ENCODE results near the gene TBC1D20. TPM values are rescaled to one million over a fixed set of nuclear protein-coding genes. Genes with fewer than 3 reads are reported as not detected.

Gene TBC1D20
- total RNA-seq, 2 experiments from 2014 or later, result 15.7 to 16.1 TPM

GRCh38 chr20:438571-439469 lies 23.5 kb downstream of the TBC1D20 start:
- Histone ChIP-seq H3K27ac (ENCODE audit: low read depth in 1 of 2, low read length in 2 of 2) (no peak overlapping the region), H3K36me3 (ENCODE audit: insufficient read depth, low read length) (peaks cover 52% of the 10 kb centered on the region), H3K4me3 (ENCODE audit: low read length) (peak overlapping the region; percentile 37), H3K27me3 (ENCODE audit: control insufficient read depth in 1 of 2, insufficient read depth in 2 of 2, low read length in 2 of 2) (no peaks in the 10 kb centered on the region), H3K9me3 (ENCODE audit: control insufficient read depth in 1 of 2, insufficient read depth in 1 of 2, low read length in 2 of 2) (no peaks in the 10 kb centered on the region), H3K4me1 (ENCODE audit: insufficient read depth, low read length) (peaks cover 51% of the 10 kb centered on the region)
- CTCF ChIA-PET, result interaction anchor here (2.3 kb wide), 1 partner anchor 23 kb away, joined by 8 read pairs; the partner anchor contains the start of gene TBC1D20
- intact Hi-C loops (cut with DNase I, micrococcal nuclease), result loop anchor here (1.0 to 5.0 kb wide), 2 partner anchors 23 to 38 kb away; partner anchors contain the start of gene TBC1D20 (in 1 of the 2)
- POLR2A ChIA-PET, result interaction anchor here (0.8 to 3.2 kb wide), 15 partner anchors 9 to 105 kb away, joined by 3 to 31 read pairs (median 4); partner anchors contain the start of genes CSNK2A1, TBC1D20 and TRIB3
- Mint-ChIP-seq H3K9me3 (no peaks in the 10 kb centered on the region), H3K27ac (peak overlapping the region; percentile 49), H3K4me3 (peak overlapping the region; percentile 71), H3K4me1 (ENCODE audit: low read depth) (peaks cover 56% of the 10 kb centered on the region), H3K27me3 (no peaks in the 10 kb centered on the region), H3K36me3 (ENCODE audit: low read depth) (peaks cover 77% of the 10 kb centered on the region)
- DNase-seq (peak; percentile 28 to 86 (median 54)), ATAC-seq (ENCODE audit: poor library complexity) (peak; percentile 85)
- TF ChIP-seq CTCF (IDR thresholded peaks at IDR 0.05), result no peak

- H3K4me1 ChIP-seq (ENCODE audit: insufficient read depth, low read length), result peaks cover 60% of the 10 kb centered on the region
- H3K27ac ChIP-seq (ENCODE audit: low read depth in 1 of 2, low read length in 2 of 2), result no peak overlapping the region
- no peaks in the 10 kb centered on the region for H3K27me3 ChIP-seq (ENCODE audit: control insufficient read depth in 1 of 2, insufficient read depth in 2 of 2, low read length in 2 of 2)
- no peak for TF ChIP-seq CTCF (IDR thresholded peaks at IDR 0.05)
- no peaks in the 10 kb centered on the region for H3K9me3 ChIP-seq (ENCODE audit: control insufficient read depth in 1 of 2, insufficient read depth in 1 of 2, low read length in 2 of 2)
- DNase-seq, result peak in 2 of 14 experiments; percentile 15 to 30
- peaks cover 45% of the 10 kb centered on the region for H3K36me3 ChIP-seq (ENCODE audit: insufficient read depth, low read length)
- H3K4me3 ChIP-seq (ENCODE audit: low read length), result peak overlapping the region; percentile 37
- peaks cover 77% of the 10 kb centered on the region for H3K36me3 Mint-ChIP-seq (ENCODE audit: low read depth)
- H3K9me3 Mint-ChIP-seq, result no peaks in the 10 kb centered on the region
- peak overlapping the region; percentile 49 for H3K27ac Mint-ChIP-seq
- no peaks in the 10 kb centered on the region for H3K27me3 Mint-ChIP-seq
- ATAC-seq (ENCODE audit: poor library complexity), result no peak
- CTCF ChIA-PET, result interaction anchor here (2.3 kb wide), 1 partner anchor 24 kb away, joined by 8 read pairs; the partner anchor contains the start of gene TBC1D20
- H3K4me1 Mint-ChIP-seq (ENCODE audit: low read depth), result peaks cover 64% of the 10 kb centered on the region
- POLR2A ChIA-PET, result interaction anchor here (0.9 to 3.2 kb wide), 13 partner anchors 10 to 105 kb away, joined by 3 to 31 read pairs (median 5); partner anchors contain the start of genes CSNK2A1, TBC1D20 and TRIB3
- intact Hi-C loops (cut with DNase I, micrococcal nuclease), result loop anchor here (1.0 to 5.0 kb wide), 2 partner anchors 24 to 39 kb away; partner anchors contain the start of gene TBC1D20 (in 1 of the 2)
- H3K4me3 Mint-ChIP-seq, result peak overlapping the region; percentile 71
Measured at GRCh38 chr20:437787-438486, 24.4 kb downstream of the TBC1D20 start.

DNA sequence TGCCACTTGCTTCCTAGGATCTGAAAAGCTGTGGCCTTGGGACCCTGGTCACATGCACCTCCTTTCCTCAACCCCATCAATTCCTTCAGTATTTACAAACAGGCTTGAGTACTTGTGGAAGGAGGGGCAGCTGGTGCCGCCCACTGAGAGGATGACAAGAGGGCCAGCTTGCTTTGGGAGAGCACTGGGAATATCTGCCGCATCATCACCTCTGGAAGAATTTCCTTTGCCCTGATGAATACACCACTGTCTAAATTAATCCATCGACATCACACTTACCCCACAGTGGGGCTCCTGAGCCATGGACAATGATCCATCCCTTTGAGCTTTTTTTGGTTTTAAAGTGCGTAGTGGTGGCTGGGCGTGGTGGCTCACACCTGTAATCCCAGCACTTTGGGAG lies 25.9 kb downstream of the TBC1D20 start:
- ATAC-seq (ENCODE audit: poor library complexity) (no peak), DNase-seq (no peak)
- H3K4me1 Mint-ChIP-seq (ENCODE audit: low read depth), result peaks cover 66% of the 10 kb centered on the region
- Histone ChIP-seq H3K27ac (ENCODE audit: low read depth in 1 of 2, low read length in 2 of 2) (no peak overlapping the region), H3K9me3 (ENCODE audit: control insufficient read depth in 1 of 2, insufficient read depth in 1 of 2, low read length in 2 of 2) (no peaks in the 10 kb centered on the region), H3K4me3 (ENCODE audit: low read length) (no peak overlapping the region), H3K36me3 (ENCODE audit: insufficient read depth, low read length) (peaks cover 47% of the 10 kb centered on the region), H3K4me1 (ENCODE audit: insufficient read depth, low read length) (peaks cover 63% of the 10 kb centered on the region), H3K27me3 (ENCODE audit: control insufficient read depth in 1 of 2, insufficient read depth in 2 of 2, low read length in 2 of 2) (no peaks in the 10 kb centered on the region)
- no peaks in the 10 kb centered on the region for H3K27me3 Mint-ChIP-seq
- CTCF ChIA-PET, result interaction anchor here (1.1 kb wide), 1 partner anchor 8 kb away, joined by 3 read pairs; no protein-coding TSS in a partner anchor
- H3K36me3 Mint-ChIP-seq (ENCODE audit: low read depth), result peaks cover 65% of the 10 kb centered on the region
- H3K27ac Mint-ChIP-seq, result no peak overlapping the region
- H3K4me3 Mint-ChIP-seq, result no peak overlapping the region
- intact Hi-C loops (cut with DNase I, micrococcal nuclease), result loop anchor here in 1 of 2 experiments (5.0 kb wide), 1 partner anchor 41 kb away; no protein-coding TSS in a partner anchor
- no peak for TF ChIP-seq CTCF (IDR thresholded peaks at IDR 0.05)
- no peaks in the 10 kb centered on the region for H3K9me3 Mint-ChIP-seq
- POLR2A ChIA-PET, result interaction anchor here (0.6 kb wide), 1 partner anchor 27 kb away, joined by 4 read pairs; no protein-coding TSS in a partner anchor

Measured in CD4-positive, alpha-beta T cell (primary cell).